Left ventricle myocardium inferior (tissue), 1 donor: ENCODE measurements around the gene HIGD2B. TPM values are rescaled to one million over a fixed set of nuclear protein-coding genes. Genes with fewer than 3 reads are reported as not detected.
"Not testable (repeated sequence)": the region's sequence is repeated elsewhere in the genome, so short reads cannot be mapped to it uniquely, and the experiment has no call there.

Experiments used
- DNase-seq: peaks from one replicate; pipeline ENCODE4 v3.0.0-alpha.2; 2020
- H3K27ac ChIP-seq: fragments of 200-600 bp; replicated peaks from 2 replicates; pipeline ENCODE4 v1.8.0; 2021
- H3K27me3 ChIP-seq: fragments of 200-600 bp; 2 replicates; pipeline ENCODE4 v1.8.0; 2021; ENCODE audit warnings: low read depth
- H3K36me3 ChIP-seq: fragments of 200-600 bp; 2 replicates; pipeline ENCODE4 v1.8.0; 2021
- H3K4me1 ChIP-seq: fragments of 200-600 bp; 2 replicates; pipeline ENCODE4 v1.8.0; 2021
- H3K4me3 ChIP-seq: fragments of 200-600 bp; 2 replicates; pipeline ENCODE4 v1.8.0; 2021; ENCODE audit warnings: mild to moderate bottlenecking, moderate library complexity
- H3K9me3 ChIP-seq: fragments of 200-600 bp; replicated peaks from 2 replicates; pipeline ENCODE4 v1.8.0; 2021
- CTCF ChIP-seq: fragments of 200-600 bp; IDR thresholded peaks from 2 replicates; pipeline ENCODE4 v1.8.0; 2021; ENCODE audit warnings: antibody characterized with exemption, mild to moderate bottlenecking, borderline replicate concordance
- intact Hi-C: fragments of 100-400 bp; cut with micrococcal nuclease; formaldehyde crosslinking; loops from one replicate; pipeline ENCODE4 v1.11.0; 2022
- total RNA-seq: library from RNA; stranded (reverse); fragmentation: NEBNext Ultra II Directional; extraction: Animal tissue kit (Norgen Biotek cat#: 25700); gene quantifications from one replicate; pipeline ENCODE4 v1.2.1, GENCODE V29; 2021
- donor health status: DM: no; HTN: yes; CAD: no; lungs with severe emphysema.

The HIGD2B gene
- total RNA-seq, 1 donor from 2014 or later, result not detected

GRCh38 chr15:72728821-72729220, 42.8 kb upstream of the HIGD2B start:
- Histone ChIP-seq H3K27ac (no peak overlapping the region), H3K4me1 (no peaks in the 10 kb centered on the region), H3K9me3 (no peaks in the 10 kb centered on the region), H3K27me3 (no peaks in the 10 kb centered on the region), H3K36me3 (peaks cover 65% of the 10 kb centered on the region), H3K4me3 (no peak overlapping the region)
- no peak for TF ChIP-seq CTCF
- intact Hi-C loops, result no loop called here
- DNase-seq, result no peak

- H3K4me3 ChIP-seq, intact Hi-C loops, H3K9me3 ChIP-seq, DNase-seq, H3K27me3 ChIP-seq, H3K27ac ChIP-seq, H3K4me1 ChIP-seq: not testable (repeated sequence)
- H3K36me3 ChIP-seq, result peaks cover 62% of the 10 kb centered on the region
Measured at GRCh38 chr15:72728249-72728648, 42.3 kb upstream of the HIGD2B start.

- peaks cover 52% of the 10 kb centered on the region for H3K36me3 ChIP-seq
- no peaks in the 10 kb centered on the region for H3K9me3 ChIP-seq
- H3K27ac ChIP-seq, result no peak overlapping the region
- DNase-seq, result no peak
- intact Hi-C loops, result no loop called here
- H3K27me3 ChIP-seq, result no peaks in the 10 kb centered on the region
- H3K4me3 ChIP-seq, result no peak overlapping the region
- no peak for TF ChIP-seq CTCF
- no peaks in the 10 kb centered on the region for H3K4me1 ChIP-seq
Measured at GRCh38 chr15:72727154-72727553, 41.2 kb upstream of the HIGD2B start.

- H3K4me1 ChIP-seq, intact Hi-C loops, DNase-seq, H3K27me3 ChIP-seq, H3K4me3 ChIP-seq, H3K9me3 ChIP-seq, H3K27ac ChIP-seq: not testable (repeated sequence)
- peaks cover 40% of the 10 kb centered on the region for H3K36me3 ChIP-seq
Measured at GRCh38 chr15:72725851-72726250, 39.9 kb upstream of the HIGD2B start.

GRCh38 chr15:72725446-72725845, 39.5 kb upstream of the HIGD2B start:
- Histone ChIP-seq H3K4me1 (no peaks in the 10 kb centered on the region), H3K27me3 (no peaks in the 10 kb centered on the region), H3K27ac (no peak overlapping the region), H3K9me3 (no peaks in the 10 kb centered on the region), H3K36me3 (peaks cover 36% of the 10 kb centered on the region), H3K4me3 (no peak overlapping the region)
- no peak for TF ChIP-seq CTCF
- intact Hi-C loops, result no loop called here
- no peak for DNase-seq

GRCh38 chr15:72724028-72724427, 38.0 kb upstream of the HIGD2B start:
- Histone ChIP-seq H3K27me3 (no peaks in the 10 kb centered on the region), H3K9me3 (no peaks in the 10 kb centered on the region), H3K36me3 (peaks cover 28% of the 10 kb centered on the region), H3K4me1 (no peaks in the 10 kb centered on the region), H3K4me3 (no peak overlapping the region), H3K27ac (no peak overlapping the region)
- intact Hi-C loops, result no loop called here
- DNase-seq, result no peak
- TF ChIP-seq CTCF, result no peak
